Measurements from ENCODE around the gene PPP1R14C. TPM values are rescaled to one million over a fixed set of nuclear protein-coding genes. Genes with fewer than 3 reads are reported as not detected.

PPP1R14C gene
- total and polyA plus RNA-seq, 2 experiments from 2014 or later: 1.1 to 1.4 TPM

DNA sequence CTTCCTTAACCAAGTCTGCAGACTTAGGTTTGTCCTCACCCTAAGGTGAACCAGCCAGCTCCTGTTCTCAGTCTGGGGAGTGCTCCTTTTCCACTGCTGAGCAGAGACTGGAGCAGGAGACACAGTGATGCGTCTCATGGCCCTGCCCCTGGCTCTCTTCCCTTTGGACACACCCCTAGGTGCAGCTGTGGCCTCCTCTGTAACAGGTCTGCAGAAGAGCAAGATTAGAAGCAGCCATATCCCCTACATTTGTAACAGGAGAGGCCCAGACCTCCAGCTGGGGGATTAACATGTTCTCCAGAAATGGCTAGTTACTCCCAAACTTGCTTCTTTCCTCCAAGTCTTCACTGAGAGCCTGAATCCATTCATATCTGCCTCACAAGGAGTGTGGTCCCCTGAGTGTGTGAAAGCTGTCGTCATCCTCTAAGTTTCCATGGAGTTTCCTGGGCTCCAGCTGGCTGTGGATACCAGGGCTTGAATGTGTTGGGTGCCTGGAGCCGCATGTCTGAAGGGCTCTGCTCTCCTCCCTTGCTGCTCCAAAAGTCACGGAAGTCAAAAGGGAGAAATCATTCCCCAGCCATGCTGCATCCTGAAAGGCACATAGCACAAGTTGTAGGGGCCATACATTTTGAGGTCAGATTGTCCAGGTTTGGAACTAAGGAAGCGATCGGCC, 57.7 kb downstream of the PPP1R14C start:
- Histone ChIP-seq H3K4me3 (no peak overlapping the region), H3K36me3 (ENCODE audit: insufficient read depth) (no peaks in the 10 kb centered on the region), H2AFZ (peak overlapping the region; percentile 14; the same call in 1 of the 2 replicates), H4K20me1 (replicated peaks; ENCODE audit: insufficient read depth) (no peaks in the 10 kb centered on the region), H3F3A (replicated peaks; ENCODE audit: low read depth) (no peaks in the 10 kb centered on the region), H3K4me1 (ENCODE audit: insufficient read depth) (no peaks in the 10 kb centered on the region), H3K4me2 (no peak overlapping the region), H3K79me2 (replicated peaks; ENCODE audit: insufficient read depth) (no peaks in the 10 kb centered on the region), H3K27ac (ENCODE audit: low read depth) (no peak overlapping the region), H3K27me3 (ENCODE audit: insufficient read depth) (no peaks in the 10 kb centered on the region), H3K9me2 (ENCODE audit: insufficient read depth) (no peaks in the 10 kb centered on the region)
- Mint-ChIP-seq H3K36me3 (ENCODE audit: low read depth) (no peaks in the 10 kb centered on the region), H3K9me3 (no peaks in the 10 kb centered on the region), H3K4me1 (peaks cover 6% of the 10 kb centered on the region; the same call in 2 of the 3 replicates), H3K27ac (no peak overlapping the region), H3K4me3 (no peak overlapping the region), H3K27me3 (ENCODE audit: insufficient read depth, low read depth, poor library complexity) (peaks cover 5% of the 10 kb centered on the region)
- no peak for TF ChIP-seq ZNF331 (CRISPR knock-in tag; IDR thresholded peaks at IDR 0.05; ENCODE audit: low read depth)
- TF ChIP-seq, protein P1, sequence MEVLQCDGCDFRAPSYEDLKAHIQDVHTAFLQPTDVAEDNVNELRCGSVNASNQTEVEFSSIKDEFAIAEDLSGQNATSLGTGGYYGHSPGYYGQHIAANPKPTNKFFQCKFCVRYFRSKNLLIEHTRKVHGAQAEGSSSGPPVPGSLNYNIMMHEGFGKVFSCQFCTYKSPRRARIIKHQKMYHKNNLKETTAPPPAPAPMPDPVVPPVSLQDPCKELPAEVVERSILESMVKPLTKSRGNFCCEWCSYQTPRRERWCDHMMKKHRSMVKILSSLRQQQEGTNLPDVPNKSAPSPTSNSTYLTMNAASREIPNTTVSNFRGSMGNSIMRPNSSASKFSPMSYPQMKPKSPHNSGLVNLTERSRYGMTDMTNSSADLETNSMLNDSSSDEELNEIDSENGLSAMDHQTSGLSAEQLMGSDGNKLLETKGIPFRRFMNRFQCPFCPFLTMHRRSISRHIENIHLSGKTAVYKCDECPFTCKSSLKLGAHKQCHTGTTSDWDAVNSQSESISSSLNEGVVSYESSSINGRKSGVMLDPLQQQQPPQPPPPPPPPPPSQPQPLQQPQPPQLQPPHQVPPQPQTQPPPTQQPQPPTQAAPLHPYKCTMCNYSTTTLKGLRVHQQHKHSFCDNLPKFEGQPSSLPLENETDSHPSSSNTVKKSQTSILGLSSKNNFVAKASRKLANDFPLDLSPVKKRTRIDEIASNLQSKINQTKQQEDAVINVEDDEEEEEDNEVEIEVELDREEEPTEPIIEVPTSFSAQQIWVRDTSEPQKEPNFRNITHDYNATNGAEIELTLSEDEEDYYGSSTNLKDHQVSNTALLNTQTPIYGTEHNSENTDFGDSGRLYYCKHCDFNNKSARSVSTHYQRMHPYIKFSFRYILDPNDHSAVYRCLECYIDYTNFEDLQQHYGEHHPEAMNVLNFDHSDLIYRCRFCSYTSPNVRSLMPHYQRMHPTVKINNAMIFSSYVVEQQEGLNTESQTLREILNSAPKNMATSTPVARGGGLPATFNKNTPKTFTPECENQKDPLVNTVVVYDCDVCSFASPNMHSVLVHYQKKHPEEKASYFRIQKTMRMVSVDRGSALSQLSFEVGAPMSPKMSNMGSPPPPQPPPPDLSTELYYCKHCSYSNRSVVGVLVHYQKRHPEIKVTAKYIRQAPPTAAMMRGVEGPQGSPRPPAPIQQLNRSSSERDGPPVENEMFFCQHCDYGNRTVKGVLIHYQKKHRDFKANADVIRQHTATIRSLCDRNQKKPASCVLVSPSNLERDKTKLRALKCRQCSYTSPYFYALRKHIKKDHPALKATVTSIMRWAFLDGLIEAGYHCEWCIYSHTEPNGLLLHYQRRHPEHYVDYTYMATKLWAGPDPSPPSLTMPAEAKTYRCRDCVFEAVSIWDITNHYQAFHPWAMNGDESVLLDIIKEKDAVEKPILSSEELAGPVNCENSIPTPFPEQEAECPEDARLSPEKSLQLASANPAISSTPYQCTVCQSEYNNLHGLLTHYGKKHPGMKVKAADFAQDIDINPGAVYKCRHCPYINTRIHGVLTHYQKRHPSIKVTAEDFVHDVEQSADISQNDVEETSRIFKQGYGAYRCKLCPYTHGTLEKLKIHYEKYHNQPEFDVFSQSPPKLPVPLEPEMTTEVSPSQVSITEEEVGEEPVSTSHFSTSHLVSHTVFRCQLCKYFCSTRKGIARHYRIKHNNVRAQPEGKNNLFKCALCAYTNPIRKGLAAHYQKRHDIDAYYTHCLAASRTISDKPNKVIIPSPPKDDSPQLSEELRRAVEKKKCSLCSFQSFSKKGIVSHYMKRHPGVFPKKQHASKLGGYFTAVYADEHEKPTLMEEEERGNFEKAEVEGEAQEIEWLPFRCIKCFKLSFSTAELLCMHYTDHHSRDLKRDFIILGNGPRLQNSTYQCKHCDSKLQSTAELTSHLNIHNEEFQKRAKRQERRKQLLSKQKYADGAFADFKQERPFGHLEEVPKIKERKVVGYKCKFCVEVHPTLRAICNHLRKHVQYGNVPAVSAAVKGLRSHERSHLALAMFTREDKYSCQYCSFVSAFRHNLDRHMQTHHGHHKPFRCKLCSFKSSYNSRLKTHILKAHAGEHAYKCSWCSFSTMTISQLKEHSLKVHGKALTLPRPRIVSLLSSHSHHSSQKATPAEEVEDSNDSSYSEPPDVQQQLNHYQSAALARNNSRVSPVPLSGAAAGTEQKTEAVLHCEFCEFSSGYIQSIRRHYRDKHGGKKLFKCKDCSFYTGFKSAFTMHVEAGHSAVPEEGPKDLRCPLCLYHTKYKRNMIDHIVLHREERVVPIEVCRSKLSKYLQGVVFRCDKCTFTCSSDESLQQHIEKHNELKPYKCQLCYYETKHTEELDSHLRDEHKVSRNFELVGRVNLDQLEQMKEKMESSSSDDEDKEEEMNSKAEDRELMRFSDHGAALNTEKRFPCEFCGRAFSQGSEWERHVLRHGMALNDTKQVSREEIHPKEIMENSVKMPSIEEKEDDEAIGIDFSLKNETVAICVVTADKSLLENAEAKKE (CRISPR knock-in tag; IDR thresholded peaks at IDR 0.05): no peak
- TF ChIP-seq EZH2 (IDR thresholded peaks at IDR 0.05; ENCODE audit: low read depth, unreplicated experiment): no peak
- TF ChIP-seq EZH2phosphoT487 (IDR thresholded peaks at IDR 0.05; ENCODE audit: unreplicated experiment): no peak
- TF ChIP-seq, protein P2, sequence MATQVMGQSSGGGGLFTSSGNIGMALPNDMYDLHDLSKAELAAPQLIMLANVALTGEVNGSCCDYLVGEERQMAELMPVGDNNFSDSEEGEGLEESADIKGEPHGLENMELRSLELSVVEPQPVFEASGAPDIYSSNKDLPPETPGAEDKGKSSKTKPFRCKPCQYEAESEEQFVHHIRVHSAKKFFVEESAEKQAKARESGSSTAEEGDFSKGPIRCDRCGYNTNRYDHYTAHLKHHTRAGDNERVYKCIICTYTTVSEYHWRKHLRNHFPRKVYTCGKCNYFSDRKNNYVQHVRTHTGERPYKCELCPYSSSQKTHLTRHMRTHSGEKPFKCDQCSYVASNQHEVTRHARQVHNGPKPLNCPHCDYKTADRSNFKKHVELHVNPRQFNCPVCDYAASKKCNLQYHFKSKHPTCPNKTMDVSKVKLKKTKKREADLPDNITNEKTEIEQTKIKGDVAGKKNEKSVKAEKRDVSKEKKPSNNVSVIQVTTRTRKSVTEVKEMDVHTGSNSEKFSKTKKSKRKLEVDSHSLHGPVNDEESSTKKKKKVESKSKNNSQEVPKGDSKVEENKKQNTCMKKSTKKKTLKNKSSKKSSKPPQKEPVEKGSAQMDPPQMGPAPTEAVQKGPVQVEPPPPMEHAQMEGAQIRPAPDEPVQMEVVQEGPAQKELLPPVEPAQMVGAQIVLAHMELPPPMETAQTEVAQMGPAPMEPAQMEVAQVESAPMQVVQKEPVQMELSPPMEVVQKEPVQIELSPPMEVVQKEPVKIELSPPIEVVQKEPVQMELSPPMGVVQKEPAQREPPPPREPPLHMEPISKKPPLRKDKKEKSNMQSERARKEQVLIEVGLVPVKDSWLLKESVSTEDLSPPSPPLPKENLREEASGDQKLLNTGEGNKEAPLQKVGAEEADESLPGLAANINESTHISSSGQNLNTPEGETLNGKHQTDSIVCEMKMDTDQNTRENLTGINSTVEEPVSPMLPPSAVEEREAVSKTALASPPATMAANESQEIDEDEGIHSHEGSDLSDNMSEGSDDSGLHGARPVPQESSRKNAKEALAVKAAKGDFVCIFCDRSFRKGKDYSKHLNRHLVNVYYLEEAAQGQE (IDR thresholded peaks at IDR 0.05; ENCODE audit: unreplicated experiment): no peak
- TF ChIP-seq, protein P3, sequence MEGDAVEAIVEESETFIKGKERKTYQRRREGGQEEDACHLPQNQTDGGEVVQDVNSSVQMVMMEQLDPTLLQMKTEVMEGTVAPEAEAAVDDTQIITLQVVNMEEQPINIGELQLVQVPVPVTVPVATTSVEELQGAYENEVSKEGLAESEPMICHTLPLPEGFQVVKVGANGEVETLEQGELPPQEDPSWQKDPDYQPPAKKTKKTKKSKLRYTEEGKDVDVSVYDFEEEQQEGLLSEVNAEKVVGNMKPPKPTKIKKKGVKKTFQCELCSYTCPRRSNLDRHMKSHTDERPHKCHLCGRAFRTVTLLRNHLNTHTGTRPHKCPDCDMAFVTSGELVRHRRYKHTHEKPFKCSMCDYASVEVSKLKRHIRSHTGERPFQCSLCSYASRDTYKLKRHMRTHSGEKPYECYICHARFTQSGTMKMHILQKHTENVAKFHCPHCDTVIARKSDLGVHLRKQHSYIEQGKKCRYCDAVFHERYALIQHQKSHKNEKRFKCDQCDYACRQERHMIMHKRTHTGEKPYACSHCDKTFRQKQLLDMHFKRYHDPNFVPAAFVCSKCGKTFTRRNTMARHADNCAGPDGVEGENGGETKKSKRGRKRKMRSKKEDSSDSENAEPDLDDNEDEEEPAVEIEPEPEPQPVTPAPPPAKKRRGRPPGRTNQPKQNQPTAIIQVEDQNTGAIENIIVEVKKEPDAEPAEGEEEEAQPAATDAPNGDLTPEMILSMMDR (conservative IDR thresholded peaks at IDR 0.05; ENCODE audit: low read depth in 2 of 2): no peak
- no peak for TF ChIP-seq ZNF114 (CRISPR knock-in tag; IDR thresholded peaks at IDR 0.05)
- TF ChIP-seq NANOG (IDR thresholded peaks at IDR 0.05; ENCODE audit: borderline replicate concordance): no peak
- DNase-seq (ENCODE audit: low spot score) (no peak), ATAC-seq (peak; percentile 44)
